SK-N-MC (cell line): ENCODE results near the gene KLF18.

Source experiments
- DNase-seq: peaks from one replicate; pipeline ENCODE4 v3.0.0-alpha.2; 2011; ENCODE audit warnings: low read depth, low spot score
- H3K27ac ChIP-seq: fragments of 200-600 bp; sonication (generic); 2 replicates; pipeline ENCODE4 v1.5.1; 2016; ENCODE audit warnings: mixed run types
- H3K36me3 ChIP-seq: fragments of 200-600 bp; sonication (generic); 2 replicates; pipeline ENCODE4 v1.6.1; 2017; ENCODE audit warnings: antibody characterized with exemption, low read length, mixed read lengths; ENCODE audit not compliant: insufficient read depth
- H3K4me3 ChIP-seq: fragments of 200-600 bp; sonication (generic); 2 replicates; pipeline ENCODE4 v1.5.1; 2016
- H3K9ac ChIP-seq: fragments of 200-600 bp; sonication (generic); 2 replicates; pipeline ENCODE4 v1.8.0; 2017; ENCODE audit warnings: mixed run types, mixed read lengths; ENCODE audit not compliant: insufficient read length
- H3K9me3 ChIP-seq: fragments of 200-600 bp; sonication (generic); 2 replicates; pipeline ENCODE4 v1.6.1; 2017; ENCODE audit warnings: low read depth, mild to moderate bottlenecking, antibody characterized with exemption, low read length, moderate library complexity, mixed read lengths
- EZH2 ChIP-seq: fragments of 200-600 bp; sonication (generic); IDR thresholded peaks from one replicate; pipeline ENCODE4 v1.6.1; 2017; ENCODE audit warnings: antibody characterized with exemption
- FOXP2 ChIP-seq: optimal IDR thresholded peaks from 2 replicates; pipeline ENCODE3; 2011; ENCODE audit warnings: mild to moderate bottlenecking, moderate library complexity; ENCODE audit not compliant: insufficient read depth; ENCODE audit errors: extremely low read length, control extremely low read depth
- POLR2AphosphoS5 ChIP-seq: IDR thresholded peaks from 2 replicates; pipeline ENCODE4 v1.6.1; 2012; ENCODE audit warnings: mild to moderate bottlenecking, low read depth, low read length, borderline replicate concordance

The KLF18 gene

DNA sequence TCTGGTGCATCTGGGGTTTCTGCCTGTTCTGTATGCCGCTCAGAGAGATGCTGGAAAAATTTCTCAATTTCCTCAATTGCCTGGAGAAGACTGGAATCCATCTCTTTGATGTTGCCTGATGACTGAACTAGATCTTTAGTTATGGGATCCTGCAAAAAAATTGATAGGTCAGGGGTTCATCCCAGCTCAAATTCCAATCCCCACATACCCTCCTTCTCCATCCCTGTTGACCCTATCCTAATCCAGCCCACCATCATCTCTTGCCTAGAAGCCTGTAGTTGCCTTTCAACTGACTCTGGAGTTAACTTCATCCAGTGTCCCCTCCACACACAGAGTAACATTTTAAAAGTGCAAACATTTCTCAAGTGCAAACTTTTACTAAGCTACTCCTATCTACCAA, at the start of gene KLF18:
Gene KLF18 (minus strand): TSS at position 101 of the 400 bp plus-strand sequence. CDS start 0 bp downstream, at position 101.
- TF ChIP-seq EZH2: no peak
- no peak for TF ChIP-seq FOXP2
- no peak for TF ChIP-seq POLR2AphosphoS5
- H3K9ac ChIP-seq: no peak within 1 kb of the TSS

DNA sequence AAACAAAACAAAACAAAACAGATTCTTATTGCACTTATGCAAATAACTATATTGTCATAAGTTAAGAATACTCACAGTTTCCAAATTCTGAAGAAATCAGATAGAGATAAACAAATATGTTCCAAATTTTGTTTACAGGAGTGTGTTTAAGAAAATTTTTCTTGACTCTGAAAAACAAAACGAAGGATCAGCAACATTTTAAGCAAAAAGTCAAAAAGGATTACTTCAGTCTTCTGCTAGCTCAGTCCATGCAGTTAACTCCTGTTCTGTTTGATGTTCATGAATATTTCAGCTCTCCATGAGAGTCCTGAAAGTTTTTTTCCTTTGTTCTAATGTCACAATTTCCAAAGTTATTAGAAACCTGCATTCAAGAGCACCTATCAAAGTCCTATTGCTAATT, 33.2 kb upstream of the KLF18 start:
- H3K4me3 ChIP-seq: no peak overlapping the region
- H3K36me3 ChIP-seq: no peaks in the 10 kb centered on the region
- H3K9ac ChIP-seq: no peak overlapping the region
- DNase-seq: no peak
- TF ChIP-seq FOXP2 (no peak), POLR2AphosphoS5 (no peak), EZH2 (no peak)
- H3K9me3 ChIP-seq: no peaks in the 10 kb centered on the region
- no peak overlapping the region for H3K27ac ChIP-seq

More for the DNA sequence above, at the start of gene KLF18:
- Histone ChIP-seq H3K36me3 (no peaks in the 10 kb centered on the region), H3K9me3 (0 out of 2 replicates have a peak, but pooled peaks cover 2% of the 10 kb centered on the region), H3K27ac (no peak within 1 kb of the TSS), H3K4me3 (no peak within 1 kb of the TSS)
- no peak for DNase-seq

DNA sequence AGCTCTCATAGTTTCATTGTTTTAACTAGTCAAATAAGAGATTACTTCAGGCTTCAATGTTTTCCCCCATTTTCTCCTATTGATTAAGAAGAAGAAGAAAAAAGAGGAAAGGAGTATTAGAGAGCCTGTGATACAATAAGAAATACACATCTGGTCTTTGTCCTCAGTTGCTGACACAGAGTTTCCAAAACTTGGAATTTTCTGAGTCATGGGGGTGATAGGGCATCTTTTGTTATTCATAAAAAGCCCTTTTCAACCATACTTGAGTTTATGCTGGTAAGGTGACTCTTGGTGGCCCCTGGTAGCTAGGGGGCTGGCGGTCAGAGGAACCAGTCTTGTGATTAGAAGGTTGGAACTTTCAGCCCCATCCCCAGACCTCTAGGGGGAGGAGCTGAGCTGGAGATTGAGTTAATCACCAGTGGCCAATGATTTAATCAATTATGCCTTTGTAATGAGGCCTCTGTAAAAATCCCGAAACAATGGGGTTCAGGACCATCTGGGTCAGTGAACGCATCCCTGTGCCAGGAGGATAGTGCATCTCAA, 28.9 kb upstream of the KLF18 start:
- Histone ChIP-seq H3K9ac (no peak overlapping the region), H3K9me3 (no peaks in the 10 kb centered on the region), H3K27ac (no peak overlapping the region), H3K4me3 (no peak overlapping the region), H3K36me3 (no peaks in the 10 kb centered on the region)
- DNase-seq: no peak
- no peak for TF ChIP-seq FOXP2
- TF ChIP-seq EZH2: no peak
- no peak for TF ChIP-seq POLR2AphosphoS5

DNA sequence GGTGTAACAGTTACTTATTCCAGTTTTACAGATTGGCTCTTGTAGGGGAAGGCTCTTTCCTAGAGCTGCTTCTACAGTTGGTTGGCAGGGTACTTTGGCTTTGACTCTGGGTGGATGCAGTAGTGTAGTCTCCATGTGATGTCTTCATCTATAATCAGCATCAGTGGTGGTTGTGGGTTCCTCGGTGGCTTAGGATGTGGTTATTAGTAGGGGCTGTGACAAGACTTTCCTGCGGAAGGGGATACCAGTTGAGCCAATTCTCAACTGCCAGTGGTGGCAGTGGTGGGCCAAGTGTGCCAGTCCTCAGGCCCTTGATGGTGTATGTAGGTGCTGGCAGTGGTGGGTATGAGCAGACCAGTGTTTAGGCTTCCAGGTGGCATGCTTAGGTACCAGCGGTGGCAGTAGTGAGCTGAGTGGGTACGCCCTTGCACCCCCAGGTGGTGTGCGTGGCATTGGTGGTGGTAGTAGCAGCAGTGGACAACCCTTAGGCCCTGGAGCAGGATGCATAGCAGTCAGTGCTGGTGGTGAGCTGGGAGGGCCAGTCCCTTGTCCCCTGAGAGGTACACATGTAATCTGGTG, 27.2 kb upstream of the KLF18 start:
- Histone ChIP-seq H3K9me3 (no peaks in the 10 kb centered on the region), H3K4me3 (no peak overlapping the region), H3K9ac (no peak overlapping the region), H3K27ac (no peak overlapping the region), H3K36me3 (no peaks in the 10 kb centered on the region)
- no peak for TF ChIP-seq POLR2AphosphoS5
- DNase-seq: no peak

DNA sequence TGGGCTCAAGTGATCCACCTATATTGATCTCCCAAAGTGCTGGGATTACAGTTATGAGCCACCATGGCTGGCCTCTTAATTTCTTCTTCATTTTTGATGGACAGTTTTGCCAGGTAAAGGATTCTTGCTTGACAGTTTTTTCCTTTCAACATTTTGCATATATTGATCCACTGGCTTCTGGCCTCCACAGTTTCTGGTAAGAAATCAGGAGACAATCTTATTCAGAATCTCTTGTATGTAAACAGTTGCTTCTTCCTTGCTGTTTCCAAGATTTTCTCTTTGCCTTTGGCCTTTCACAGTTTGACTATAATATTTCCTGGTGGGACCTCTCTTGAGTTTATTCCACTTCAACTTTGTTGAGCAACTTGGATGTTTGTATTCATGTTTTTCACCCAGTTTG, 20.1 kb upstream of the KLF18 start:
- DNase-seq: no peak
- TF ChIP-seq EZH2: no peak
- no peak for TF ChIP-seq POLR2AphosphoS5
- TF ChIP-seq FOXP2: no peak
- Histone ChIP-seq H3K9me3 (no peaks in the 10 kb centered on the region), H3K27ac (no peak overlapping the region), H3K4me3 (no peak overlapping the region), H3K36me3 (no peaks in the 10 kb centered on the region), H3K9ac (no peak overlapping the region)

DNA sequence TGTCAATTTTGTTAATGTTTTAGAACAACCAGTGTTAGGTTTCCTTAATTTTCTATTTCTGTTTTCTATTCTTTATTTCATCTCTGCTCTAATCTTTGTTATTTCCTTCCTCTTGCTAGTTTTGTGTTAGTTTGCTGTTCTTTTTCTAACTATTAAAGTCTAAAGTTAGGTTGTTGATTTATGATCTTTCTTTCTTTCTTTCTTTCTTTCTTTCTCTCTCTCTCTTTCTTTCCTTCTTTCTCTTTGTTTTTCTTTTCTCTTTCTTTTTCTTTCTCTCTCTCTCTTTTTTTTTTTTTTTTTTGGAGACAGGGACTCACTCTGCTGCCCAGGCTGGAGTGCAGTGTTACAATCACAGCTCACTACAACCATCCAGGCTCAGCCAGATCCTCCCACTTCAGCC, 17.4 kb upstream of the KLF18 start:
- H3K9ac ChIP-seq: no peak overlapping the region

DNA sequence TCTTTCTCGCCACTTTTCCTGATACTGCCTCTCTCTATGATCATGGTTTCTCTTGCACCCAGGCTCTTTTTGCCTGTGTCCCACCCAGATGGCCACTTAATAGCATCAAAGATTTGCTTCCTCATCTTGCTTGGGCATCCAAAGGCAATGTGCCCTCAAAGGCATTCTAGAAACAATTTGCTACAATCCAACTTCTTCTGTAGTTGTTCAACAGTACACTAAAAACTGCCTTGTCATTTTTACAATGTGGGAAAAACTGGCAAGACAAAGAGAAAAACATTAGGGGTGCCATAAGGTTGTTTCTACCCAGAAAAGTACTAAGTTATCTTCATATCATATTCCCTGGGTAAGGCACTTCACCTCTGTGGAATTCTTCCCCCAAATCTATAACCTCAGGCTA, 16.5 kb upstream of the KLF18 start:
- Histone ChIP-seq H3K9me3 (no peaks in the 10 kb centered on the region), H3K4me3 (no peak overlapping the region), H3K36me3 (no peaks in the 10 kb centered on the region), H3K9ac (no peak overlapping the region), H3K27ac (no peak overlapping the region)
- DNase-seq: no peak
- no peak for TF ChIP-seq EZH2
- TF ChIP-seq POLR2AphosphoS5: no peak
- no peak for TF ChIP-seq FOXP2

More for the DNA sequence above, 17.4 kb upstream of the KLF18 start:
- H3K36me3 ChIP-seq: no peaks in the 10 kb centered on the region
- no peak overlapping the region for H3K4me3 ChIP-seq
- H3K27ac ChIP-seq: no peak overlapping the region
- DNase-seq: no peak
- no peaks in the 10 kb centered on the region for H3K9me3 ChIP-seq
- TF ChIP-seq FOXP2 (no peak), EZH2 (no peak), POLR2AphosphoS5 (no peak)

DNA sequence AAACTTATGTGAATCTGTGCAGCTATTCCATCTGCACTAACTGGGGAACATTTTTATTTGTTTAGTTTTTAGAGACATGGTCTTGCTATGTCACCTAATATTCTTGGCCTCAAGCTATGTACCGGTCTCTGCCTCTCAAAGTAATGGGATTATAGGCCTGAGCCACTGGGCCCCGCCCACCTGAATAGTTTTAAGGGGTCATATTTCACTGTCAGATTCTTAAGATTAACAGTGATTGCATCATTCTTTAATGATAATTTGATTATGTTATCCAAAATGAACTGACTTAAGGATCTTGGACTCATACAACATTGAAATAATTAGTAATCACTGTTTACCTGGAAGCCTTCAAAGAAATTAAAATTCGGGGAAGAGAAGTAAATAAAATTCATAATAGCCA, 12.6 kb upstream of the KLF18 start:
- Histone ChIP-seq H3K4me3 (no peak overlapping the region), H3K27ac (no peak overlapping the region), H3K9ac (no peak overlapping the region), H3K9me3 (no peaks in the 10 kb centered on the region), H3K36me3 (no peaks in the 10 kb centered on the region)
- DNase-seq: no peak
- TF ChIP-seq EZH2: no peak
- no peak for TF ChIP-seq FOXP2
- TF ChIP-seq POLR2AphosphoS5: no peak

DNA sequence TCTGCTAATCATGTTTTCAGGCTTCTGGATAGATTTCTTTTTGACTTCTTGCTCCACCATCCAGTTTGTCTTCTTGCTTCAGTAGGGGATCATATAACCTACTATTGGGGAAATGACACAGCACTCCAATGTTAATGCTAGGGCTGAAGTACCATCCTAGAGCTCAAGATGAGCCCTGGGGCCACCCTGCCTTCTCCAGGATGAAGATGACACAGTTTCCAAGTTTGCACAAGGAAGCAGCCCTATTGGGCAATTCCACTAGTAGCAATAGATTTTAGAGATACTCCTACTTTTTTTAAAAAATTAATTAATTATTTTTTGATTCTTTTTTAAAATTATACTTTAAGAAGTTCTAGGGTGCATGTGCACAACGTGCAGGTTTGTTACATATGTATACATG, 11.3 kb upstream of the KLF18 start:
- H3K4me3 ChIP-seq: no peak overlapping the region
- TF ChIP-seq POLR2AphosphoS5: no peak
- no peak for TF ChIP-seq FOXP2
- TF ChIP-seq EZH2: no peak
- H3K9ac ChIP-seq: no peak overlapping the region
- DNase-seq: no peak
- no peak overlapping the region for H3K27ac ChIP-seq
- no peaks in the 10 kb centered on the region for H3K9me3 ChIP-seq
- no peaks in the 10 kb centered on the region for H3K36me3 ChIP-seq
